ENCODE measurements around the gene SV2A.
A peak's percentile ranks its signal among the peaks of the same experiment; 100 is the strongest.
"Not testable (repeated sequence)": the region's sequence is repeated elsewhere in the genome, so short reads cannot be mapped to it uniquely, and the experiment has no call there.

The SV2A gene

DNA sequence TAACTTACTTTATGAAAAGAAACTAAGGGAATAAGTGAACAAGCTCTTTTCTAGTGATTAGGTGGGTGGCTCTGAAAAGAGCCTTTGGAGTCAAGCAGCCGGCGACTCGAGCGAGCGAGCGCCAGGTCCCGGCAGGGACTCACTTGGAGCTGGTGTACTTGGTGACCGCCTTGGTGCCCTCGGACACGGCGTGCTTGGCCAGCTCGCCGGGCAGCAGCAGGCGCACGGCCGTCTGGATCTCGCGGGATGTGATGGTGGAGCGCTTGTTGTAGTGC, 31.6 kb downstream of the SV2A start:
- DNase-seq (ENCODE audit: low read depth) = not testable (repeated sequence)

DNA sequence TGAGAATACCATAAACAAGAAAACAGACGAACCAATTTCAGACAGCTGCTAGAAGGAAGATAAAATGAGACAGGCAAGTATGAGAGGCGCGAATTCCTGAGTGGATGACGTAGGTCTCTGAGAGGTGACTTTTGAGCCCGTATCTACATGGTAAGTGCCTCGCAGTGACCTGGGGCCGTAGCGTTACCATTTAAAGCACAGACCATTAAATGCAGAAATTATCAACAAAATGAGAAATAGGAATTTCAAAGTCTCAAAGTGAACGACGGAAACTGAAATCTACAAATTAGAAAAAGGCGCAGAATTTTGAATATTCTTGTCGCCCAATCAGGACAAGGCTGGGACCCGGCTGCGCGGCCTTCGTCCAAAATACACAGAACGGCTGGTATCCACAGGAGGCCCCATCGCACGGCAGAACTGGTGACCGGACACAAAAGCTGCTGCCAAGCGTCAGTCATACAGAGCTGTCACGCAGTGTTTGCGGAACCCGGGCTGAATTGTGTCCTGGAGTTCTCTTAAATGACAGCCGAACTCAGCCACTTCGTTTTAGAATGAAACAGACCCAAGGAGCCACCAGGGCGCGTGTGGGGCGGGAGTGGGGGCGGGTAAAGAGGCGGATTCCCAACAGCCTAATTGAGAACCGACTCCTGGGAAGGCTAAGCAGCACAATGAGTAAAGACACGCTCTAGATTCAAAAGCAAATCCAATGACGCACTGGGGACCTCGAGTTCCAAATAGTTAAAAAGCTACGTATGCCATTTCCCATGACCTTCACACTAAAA, 32.1 kb downstream of the SV2A start:
- peak; percentile 35 for DNase-seq (ENCODE audit: low read depth)

DNA sequence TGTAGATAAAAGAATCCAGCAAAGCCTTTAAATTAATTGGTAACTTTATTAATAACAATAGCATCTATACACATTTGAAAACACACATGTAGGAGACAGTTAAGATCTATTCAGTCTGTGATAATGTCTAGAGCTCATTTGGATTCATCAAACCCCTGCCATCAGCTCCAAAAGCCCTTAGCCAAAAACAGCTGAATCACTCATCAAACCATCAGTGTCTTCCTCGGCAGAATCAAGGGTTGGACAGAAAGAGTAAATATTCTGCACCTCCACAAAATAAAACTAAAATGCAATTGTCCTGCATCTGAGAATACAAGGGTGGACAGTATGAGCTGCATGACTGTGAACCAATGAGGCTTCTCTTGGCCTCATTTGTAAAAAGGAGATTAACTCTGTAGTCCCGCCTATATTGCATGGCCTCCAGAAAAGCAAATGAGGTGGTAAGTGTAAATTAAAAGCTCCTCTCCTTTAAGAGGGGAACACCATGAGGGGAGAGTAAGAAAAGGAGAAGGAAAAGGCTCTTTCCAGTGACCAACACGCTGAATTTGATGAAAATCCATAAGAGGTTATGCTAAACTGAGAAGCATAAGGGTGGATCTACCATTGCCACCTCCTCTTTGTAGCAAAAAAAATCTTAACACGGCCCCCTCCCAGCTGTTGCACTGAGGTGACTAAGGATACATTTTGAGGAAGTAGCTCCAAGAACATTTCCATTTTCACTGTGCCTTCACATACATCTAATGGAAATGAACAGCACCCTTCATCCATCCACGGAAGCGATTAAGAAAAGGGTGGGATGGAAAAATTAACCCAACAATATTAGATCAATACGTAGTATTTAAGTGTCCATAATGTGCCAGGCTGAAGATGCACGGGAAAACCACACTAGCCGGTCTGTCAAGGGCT, 33.0 kb downstream of the SV2A start:
- DNase-seq (ENCODE audit: low read depth) = no peak

DNA sequence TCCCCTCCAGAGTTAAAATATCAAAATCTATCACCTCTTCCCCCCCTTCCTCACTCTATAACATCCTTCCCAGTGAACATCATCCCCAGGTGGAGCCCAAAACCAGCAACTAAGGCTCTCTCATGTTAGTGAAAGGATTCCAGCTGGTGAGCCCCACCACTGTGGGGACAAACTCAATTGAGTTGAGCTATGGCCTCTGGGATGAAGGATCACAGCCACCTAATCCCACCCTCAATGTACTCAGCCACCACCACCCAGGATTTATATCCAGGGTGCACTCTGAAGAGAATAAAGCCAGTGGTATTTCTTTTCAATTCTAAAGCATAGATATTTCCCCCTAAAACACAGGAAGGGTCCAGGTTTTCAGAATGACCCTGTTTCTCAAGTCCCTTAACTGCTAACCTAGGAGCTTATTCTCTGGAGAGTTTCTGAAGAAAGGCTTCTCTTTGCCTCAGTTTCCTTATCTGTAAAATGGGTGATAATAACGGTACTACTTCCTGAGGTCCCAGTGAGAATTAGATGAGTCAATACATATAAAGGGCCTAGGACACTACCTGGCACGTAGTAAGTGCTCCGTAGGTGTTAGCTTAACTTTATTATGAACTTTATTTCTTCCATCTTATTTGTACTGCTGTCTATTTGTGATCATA, 33.9 kb downstream of the SV2A start:
- DNase-seq (ENCODE audit: low read depth) = no peak

DNA sequence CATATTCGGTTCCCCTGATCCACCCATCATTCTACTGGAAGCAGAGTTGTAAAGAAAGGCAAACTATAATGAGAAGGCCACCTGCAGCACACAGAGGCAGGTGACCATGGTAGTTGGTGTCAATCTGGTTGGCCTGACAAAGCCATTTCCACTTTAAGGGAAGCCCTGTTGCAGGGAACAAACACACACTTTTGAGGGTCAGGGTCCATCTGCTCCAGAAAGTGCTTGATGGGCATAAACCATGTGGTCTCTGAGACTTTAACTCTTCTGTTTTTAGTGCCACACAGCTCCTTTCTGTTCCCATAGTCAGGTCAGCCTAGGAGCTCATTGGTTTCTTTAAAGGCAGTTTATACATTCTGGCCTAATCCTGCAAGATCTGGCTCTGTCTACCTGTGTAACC, 35.8 kb downstream of the SV2A start:
- DNase-seq (ENCODE audit: low read depth) = no peak

DNA sequence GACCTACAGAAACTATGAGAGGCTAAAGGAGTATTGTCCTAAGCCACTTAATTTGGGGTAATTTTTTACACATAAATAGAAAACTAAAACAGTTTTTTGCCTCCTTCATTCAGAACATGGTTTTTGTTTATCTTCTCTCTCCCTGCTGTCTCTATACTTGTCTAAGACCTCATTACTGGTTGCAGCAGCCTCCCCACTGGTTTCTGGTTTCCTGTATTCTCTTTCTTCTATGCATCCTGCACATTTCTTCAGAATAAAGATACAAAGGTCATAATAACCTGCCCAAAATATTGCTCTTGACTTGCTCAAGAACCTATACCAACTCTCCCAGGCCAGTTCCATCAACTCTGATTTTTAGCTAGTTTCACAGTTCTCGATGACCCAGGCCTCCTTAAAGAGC, 38.1 kb downstream of the SV2A start:
- DNase-seq (ENCODE audit: low read depth) = no peak

DNA sequence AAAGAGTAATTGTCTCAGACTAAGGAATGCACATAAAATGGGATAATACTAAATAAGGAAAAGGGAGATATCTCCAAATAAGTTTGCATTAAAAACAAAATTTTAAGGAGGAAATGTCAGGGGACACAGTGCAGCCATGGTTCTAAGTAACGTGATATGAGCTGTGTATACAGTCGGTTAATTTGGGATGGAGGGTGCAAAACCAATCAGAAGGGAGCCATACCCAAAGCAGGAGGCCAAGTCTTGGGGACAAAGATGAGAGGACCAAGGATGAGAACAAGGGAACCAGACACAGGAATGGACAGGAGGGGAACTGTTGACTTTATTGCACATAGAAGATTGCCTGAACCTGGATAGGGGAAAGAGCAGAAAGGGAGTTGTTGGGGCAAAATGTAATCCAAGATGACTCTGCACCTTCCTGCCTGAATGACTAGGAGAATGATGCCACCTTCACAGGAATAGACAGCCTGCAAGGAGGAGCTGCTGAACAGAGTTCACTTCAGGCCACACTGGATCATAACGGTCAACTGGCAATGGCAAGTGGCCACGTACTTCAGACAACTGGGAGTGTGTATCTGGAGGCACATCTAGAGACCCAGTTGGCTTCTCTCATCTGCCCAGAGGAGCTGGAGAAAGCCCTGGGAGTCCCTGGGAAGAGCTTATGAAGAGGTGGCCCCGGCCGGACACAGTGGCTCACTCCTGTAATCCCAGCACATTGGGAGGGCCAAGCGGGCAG, 40.3 kb downstream of the SV2A start:
- no peak for DNase-seq (ENCODE audit: low read depth)

DNA sequence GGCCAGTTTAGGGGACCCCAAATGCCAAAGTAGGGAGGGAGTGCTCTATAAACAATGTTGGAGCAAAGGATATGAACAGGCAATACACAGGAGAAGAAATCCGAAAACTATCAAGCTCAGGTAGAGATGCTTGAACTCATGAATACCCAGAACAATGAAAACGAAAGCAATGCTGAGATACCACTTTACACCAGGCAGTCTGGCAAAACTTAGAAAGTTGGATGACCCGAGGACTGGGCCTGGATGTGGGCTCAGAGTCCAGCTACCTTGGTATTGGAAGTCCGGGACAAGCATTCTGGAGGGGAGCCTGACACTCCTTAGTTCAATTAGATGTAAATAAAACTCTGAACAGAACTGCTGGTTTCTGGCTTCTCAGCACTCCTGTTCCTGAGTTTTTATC, 44.6 kb downstream of the SV2A start:
- not testable (repeated sequence) for DNase-seq (ENCODE audit: low read depth)

DNA sequence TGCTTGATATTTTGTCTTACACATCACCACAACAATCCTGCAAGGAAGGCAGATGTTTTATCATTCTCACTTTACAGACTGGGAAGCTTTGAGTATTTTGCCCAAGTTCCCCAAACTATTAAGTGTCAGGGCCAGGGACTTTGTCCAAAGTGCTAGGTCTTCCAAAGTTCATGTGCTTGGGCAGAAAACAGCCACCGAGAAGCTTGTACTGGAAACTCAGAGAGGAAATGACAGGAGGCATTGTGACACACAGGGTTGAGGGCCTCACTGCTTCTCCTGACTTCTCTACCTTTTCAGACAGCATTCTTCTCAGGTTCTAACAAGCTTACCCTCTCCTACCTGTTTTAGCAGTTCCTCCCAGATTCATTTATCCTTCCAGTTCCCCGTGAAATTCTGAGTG, 50.8 kb downstream of the SV2A start:
- not testable (repeated sequence) for DNase-seq (ENCODE audit: low read depth)

DNA sequence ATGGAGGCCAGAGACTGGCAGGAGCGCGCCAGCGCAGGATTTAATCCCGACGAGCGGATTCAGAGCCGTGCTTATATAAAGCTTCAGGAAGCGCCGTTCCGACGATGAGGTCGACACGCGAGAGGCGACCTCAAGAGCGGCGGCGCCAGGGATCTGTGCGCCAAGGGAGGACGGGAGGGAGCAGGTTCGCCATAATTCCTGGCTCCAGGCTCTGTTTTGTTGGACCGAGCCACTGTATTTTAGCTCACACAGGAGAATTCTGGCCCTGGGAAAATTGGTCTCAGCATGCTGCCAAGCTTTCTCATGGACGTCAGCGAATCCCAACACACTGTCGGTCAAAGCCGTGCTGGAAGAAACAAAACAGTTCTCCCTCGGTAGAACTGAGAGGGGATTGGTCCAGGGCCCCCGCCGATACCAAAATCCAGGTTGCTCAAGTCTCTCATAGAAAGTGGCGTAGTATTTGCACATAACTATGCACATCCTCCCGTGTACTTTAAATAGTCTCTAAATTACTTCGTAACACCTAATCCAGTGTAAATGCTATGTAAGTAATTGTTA, 56.1 kb downstream of the SV2A start:
- DNase-seq (ENCODE audit: low read depth) = not testable (repeated sequence)

DNA sequence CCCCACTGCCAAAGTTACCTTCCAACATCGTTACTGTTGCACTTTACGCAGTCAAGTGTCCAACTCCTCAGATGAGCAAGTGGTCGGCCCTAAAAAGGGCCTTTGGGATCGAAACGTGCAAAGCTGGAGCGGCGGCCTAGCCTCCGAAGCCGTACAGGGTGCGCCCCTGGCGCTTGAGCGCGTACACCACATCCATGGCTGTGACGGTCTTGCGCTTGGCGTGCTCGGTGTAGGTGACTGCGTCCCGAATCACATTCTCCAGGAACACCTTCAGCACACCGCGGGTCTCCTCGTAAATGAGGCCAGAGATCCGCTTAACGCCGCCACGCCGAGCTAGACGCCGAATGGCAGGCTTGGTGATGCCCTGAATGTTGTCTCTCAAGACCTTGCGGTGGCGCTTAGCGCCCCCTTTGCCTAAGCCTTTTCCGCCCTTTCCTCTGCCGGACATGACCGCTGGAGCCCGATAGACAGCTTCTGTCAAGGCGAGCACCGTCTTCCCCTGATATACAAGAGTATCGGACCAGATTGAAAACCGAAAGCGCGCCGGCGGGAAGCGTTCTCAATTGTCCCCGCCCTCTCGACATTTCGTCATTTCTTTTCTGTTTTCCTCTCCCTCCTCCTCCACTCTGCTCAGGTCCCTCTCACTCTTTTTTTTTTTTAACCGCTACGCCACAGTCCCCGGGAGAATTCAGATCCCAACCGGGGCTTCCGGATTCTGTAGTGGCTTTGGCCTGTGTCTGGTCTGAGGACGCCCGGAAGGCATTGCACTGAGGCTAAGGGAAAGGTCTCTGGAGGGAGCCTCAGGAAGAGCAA, 56.8 kb downstream of the SV2A start:
- DNase-seq (ENCODE audit: low read depth) = not testable (repeated sequence)

DNA sequence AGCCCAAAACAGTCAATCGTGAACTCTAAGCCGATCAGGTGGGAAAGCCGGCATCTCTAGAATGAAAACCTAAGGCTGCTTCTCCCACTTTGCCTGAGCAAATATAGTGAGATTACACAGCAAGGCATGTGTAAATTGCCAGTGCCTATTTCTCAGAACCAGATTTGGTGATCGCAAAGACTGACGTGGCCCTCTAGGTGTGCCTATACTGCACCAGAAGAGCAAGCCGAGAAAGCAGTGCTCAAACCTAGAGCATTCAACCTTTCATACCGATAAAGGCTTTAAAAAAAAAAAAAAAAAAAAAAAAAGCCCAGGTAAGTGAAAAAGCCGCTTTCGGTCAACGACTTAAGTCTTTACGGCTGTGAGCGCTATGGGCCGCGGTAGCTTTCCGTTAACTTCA, 57.4 kb downstream of the SV2A start:
- DNase-seq (ENCODE audit: low read depth) = not testable (repeated sequence)
